Measurements from ENCODE around the gene GABARAP.
A peak's percentile ranks its signal among the peaks of the same experiment; 100 is the strongest.

GABARAP gene

DNA sequence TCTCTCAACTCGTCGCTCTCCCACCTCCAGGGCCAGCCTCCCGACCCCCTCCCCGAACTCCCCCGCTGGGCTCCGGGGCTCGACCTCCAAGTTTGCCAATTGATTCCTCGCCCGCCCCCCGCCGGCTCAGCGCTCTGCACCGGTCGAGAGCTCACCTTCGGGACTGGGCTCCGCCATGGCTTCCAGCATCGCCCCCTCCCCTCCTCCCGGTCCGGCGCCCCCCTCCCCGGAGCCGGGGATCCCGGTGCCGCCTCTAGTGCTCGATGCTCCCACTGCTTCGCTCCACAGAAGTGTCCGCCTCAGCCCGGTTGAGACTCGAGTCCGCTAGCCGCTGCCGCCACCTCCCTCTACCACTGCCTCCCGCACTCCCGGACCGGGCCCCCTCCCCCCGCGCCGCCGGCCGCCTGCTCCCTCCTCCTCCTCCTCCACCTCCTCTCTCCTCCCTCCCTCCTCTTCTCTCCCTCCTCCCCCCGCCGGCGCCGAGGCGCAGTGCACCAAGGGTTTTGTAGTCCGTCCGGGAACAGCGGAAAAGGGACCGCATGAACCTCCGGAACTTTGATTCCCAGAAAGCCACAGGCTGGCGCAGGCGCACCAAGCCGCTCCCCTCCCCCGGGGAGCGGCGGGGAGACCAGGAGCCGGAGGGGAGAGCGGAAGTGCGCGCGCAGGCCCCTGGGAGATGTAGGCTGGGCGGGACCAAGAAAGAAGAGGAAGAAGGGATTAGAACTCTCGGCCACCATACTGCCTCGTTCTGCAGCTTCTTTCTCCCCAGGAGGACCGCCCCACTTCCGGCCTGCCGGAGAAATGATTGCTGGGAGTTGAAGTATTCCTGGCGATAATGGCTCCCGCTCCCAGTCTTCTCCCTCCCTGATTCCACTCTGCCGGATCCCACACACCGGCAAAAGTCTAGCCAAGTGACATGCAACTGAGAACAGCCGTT is 2.9 kb downstream of the GABARAP start, which contains the start of gene PHF23 (continued):
- TF ChIP-seq, protein P1, sequence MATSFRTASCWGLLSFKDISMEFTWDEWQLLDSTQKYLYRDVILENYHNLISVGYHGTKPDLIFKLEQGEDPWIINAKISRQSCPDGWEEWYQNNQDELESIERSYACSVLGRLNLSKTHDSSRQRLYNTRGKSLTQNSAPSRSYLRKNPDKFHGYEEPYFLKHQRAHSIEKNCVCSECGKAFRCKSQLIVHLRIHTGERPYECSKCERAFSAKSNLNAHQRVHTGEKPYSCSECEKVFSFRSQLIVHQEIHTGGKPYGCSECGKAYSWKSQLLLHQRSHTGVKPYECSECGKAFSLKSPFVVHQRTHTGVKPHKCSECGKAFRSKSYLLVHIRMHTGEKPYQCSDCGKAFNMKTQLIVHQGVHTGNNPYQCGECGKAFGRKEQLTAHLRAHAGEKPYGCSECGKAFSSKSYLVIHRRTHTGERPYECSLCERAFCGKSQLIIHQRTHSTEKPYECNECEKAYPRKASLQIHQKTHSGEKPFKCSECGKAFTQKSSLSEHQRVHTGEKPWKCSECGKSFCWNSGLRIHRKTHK (tag by site-specific recombination; IDR thresholded peaks at IDR 0.05): no peak
- TF ChIP-seq ZFP41 (tag by site-specific recombination; IDR thresholded peaks at IDR 0.05; ENCODE audit: borderline replicate concordance) (no peak), ZNF707 (tag by site-specific recombination; IDR thresholded peaks at IDR 0.05) (no peak), ZNF16 (tag by site-specific recombination; IDR thresholded peaks at IDR 0.05; ENCODE audit: low read depth) (no peak), SCRT2 (tag by site-specific recombination; IDR thresholded peaks at IDR 0.05) (no peak), EGR2 (tag by site-specific recombination; IDR thresholded peaks at IDR 0.05; ENCODE audit: low read depth) (peak; percentile 98), ZNF426 (tag by site-specific recombination; IDR thresholded peaks at IDR 0.05) (no peak), IKZF3 (tag by site-specific recombination; IDR thresholded peaks at IDR 0.05) (peak; percentile 74), MYNN (tag by site-specific recombination; IDR thresholded peaks at IDR 0.05; ENCODE audit: borderline replicate concordance) (no peak), ZNF558 (tag by site-specific recombination; IDR thresholded peaks at IDR 0.05) (no peak), ZNF19 (tag by site-specific recombination; IDR thresholded peaks at IDR 0.05; ENCODE audit: low read depth) (no peak), BCL11B (tag by site-specific recombination; IDR thresholded peaks at IDR 0.05; ENCODE audit: low read depth) (no peak), ZNF23 (tag by site-specific recombination; IDR thresholded peaks at IDR 0.05; ENCODE audit: borderline replicate concordance) (no peak), FEZF1 (tag by site-specific recombination; IDR thresholded peaks at IDR 0.05) (no peak), ZNF350 (tag by site-specific recombination; IDR thresholded peaks at IDR 0.05) (no peak), ZFHX2 (tag by site-specific recombination; conservative IDR thresholded peaks at IDR 0.05) (peak; percentile 89), ZNF10 (tag by site-specific recombination; IDR thresholded peaks at IDR 0.05) (no peak), ZNF555 (tag by site-specific recombination; conservative IDR thresholded peaks at IDR 0.05) (no peak), ZNF184 (tag by site-specific recombination; IDR thresholded peaks at IDR 0.05) (no peak), TRIM28 (IDR thresholded peaks at IDR 0.05; ENCODE audit: borderline replicate concordance, low read length) (no peak), ZNF214 (tag by site-specific recombination; IDR thresholded peaks at IDR 0.05; ENCODE audit: borderline replicate concordance) (no peak)
- TF ChIP-seq, protein P2, sequence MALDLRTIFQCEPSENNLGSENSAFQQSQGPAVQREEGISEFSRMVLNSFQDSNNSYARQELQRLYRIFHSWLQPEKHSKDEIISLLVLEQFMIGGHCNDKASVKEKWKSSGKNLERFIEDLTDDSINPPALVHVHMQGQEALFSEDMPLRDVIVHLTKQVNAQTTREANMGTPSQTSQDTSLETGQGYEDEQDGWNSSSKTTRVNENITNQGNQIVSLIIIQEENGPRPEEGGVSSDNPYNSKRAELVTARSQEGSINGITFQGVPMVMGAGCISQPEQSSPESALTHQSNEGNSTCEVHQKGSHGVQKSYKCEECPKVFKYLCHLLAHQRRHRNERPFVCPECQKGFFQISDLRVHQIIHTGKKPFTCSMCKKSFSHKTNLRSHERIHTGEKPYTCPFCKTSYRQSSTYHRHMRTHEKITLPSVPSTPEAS (tag by site-specific recombination; IDR thresholded peaks at IDR 0.05): no peak
- TF ChIP-seq, protein P3, sequence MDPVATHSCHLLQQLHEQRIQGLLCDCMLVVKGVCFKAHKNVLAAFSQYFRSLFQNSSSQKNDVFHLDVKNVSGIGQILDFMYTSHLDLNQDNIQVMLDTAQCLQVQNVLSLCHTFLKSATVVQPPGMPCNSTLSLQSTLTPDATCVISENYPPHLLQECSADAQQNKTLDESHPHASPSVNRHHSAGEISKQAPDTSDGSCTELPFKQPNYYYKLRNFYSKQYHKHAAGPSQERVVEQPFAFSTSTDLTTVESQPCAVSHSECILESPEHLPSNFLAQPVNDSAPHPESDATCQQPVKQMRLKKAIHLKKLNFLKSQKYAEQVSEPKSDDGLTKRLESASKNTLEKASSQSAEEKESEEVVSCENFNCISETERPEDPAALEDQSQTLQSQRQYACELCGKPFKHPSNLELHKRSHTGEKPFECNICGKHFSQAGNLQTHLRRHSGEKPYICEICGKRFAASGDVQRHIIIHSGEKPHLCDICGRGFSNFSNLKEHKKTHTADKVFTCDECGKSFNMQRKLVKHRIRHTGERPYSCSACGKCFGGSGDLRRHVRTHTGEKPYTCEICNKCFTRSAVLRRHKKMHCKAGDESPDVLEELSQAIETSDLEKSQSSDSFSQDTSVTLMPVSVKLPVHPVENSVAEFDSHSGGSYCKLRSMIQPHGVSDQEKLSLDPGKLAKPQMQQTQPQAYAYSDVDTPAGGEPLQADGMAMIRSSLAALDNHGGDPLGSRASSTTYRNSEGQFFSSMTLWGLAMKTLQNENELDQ (tag by site-specific recombination; IDR thresholded peaks at IDR 0.05; ENCODE audit: low read depth): no peak
- TF ChIP-seq, protein P4, sequence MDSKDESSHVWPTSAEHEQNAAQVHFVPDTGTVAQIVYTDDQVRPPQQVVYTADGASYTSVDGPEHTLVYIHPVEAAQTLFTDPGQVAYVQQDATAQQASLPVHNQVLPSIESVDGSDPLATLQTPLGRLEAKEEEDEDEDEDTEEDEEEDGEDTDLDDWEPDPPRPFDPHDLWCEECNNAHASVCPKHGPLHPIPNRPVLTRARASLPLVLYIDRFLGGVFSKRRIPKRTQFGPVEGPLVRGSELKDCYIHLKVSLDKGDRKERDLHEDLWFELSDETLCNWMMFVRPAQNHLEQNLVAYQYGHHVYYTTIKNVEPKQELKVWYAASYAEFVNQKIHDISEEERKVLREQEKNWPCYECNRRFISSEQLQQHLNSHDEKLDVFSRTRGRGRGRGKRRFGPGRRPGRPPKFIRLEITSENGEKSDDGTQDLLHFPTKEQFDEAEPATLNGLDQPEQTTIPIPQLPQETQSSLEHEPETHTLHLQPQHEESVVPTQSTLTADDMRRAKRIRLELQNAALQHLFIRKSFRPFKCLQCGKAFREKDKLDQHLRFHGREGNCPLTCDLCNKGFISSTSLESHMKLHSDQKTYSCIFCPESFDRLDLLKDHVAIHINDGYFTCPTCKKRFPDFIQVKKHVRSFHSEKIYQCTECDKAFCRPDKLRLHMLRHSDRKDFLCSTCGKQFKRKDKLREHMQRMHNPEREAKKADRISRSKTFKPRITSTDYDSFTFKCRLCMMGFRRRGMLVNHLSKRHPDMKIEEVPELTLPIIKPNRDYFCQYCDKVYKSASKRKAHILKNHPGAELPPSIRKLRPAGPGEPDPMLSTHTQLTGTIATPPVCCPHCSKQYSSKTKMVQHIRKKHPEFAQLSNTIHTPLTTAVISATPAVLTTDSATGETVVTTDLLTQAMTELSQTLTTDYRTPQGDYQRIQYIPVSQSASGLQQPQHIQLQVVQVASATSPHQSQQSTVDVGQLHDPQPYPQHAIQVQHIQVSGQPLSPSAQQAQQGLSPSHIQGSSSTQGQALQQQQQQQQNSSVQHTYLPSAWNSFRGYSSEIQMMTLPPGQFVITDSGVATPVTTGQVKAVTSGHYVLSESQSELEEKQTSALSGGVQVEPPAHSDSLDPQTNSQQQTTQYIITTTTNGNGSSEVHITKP (tag by site-specific recombination; IDR thresholded peaks at IDR 0.05): peak; percentile 96
- TF ChIP-seq, protein P5, sequence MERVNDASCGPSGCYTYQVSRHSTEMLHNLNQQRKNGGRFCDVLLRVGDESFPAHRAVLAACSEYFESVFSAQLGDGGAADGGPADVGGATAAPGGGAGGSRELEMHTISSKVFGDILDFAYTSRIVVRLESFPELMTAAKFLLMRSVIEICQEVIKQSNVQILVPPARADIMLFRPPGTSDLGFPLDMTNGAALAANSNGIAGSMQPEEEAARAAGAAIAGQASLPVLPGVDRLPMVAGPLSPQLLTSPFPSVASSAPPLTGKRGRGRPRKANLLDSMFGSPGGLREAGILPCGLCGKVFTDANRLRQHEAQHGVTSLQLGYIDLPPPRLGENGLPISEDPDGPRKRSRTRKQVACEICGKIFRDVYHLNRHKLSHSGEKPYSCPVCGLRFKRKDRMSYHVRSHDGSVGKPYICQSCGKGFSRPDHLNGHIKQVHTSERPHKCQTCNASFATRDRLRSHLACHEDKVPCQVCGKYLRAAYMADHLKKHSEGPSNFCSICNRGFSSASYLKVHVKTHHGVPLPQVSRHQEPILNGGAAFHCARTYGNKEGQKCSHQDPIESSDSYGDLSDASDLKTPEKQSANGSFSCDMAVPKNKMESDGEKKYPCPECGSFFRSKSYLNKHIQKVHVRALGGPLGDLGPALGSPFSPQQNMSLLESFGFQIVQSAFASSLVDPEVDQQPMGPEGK (tag by site-specific recombination; IDR thresholded peaks at IDR 0.05): peak; percentile 99
- TF ChIP-seq, protein P6, sequence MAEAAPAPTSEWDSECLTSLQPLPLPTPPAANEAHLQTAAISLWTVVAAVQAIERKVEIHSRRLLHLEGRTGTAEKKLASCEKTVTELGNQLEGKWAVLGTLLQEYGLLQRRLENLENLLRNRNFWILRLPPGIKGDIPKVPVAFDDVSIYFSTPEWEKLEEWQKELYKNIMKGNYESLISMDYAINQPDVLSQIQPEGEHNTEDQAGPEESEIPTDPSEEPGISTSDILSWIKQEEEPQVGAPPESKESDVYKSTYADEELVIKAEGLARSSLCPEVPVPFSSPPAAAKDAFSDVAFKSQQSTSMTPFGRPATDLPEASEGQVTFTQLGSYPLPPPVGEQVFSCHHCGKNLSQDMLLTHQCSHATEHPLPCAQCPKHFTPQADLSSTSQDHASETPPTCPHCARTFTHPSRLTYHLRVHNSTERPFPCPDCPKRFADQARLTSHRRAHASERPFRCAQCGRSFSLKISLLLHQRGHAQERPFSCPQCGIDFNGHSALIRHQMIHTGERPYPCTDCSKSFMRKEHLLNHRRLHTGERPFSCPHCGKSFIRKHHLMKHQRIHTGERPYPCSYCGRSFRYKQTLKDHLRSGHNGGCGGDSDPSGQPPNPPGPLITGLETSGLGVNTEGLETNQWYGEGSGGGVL (tag by site-specific recombination; IDR thresholded peaks at IDR 0.05): peak; percentile 100
